ENCODE measurements around the gene NFIX.
"Not testable (repeated sequence)": the region's sequence is repeated elsewhere in the genome, so short reads cannot be mapped to it uniquely, and the experiment has no call there.

DNA sequence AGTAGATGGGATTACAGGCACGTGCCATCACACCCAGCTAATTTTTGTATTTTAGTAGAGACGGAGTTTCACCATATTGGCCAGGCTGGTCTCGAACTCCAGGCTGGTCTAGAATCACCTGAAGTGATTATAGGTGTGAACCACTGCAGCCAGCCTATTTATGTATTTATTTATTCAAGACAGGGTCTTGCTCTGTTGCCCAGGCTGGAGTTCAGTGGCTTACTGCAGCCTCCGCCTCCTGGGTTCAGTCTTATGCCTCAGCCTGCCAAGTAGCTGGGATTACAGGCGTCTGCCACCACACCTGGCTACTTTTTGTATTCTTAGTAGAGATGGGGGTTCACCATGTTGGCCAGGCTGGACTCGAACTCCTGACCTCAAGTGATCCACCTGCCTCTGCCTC lies 43.2 kb upstream of the NFIX start:
- not testable (repeated sequence) for TF ChIP-seq POLR2A (IDR thresholded peaks at IDR 0.05; ENCODE audit: low read depth, low read length); POLR2AphosphoS5 (IDR thresholded peaks at IDR 0.05; ENCODE audit: insufficient read depth, low read depth, low read length); EZH2 (IDR thresholded peaks at IDR 0.05; ENCODE audit: borderline replicate concordance, low read depth, low read length, severe bottlenecking); GATA2 (IDR thresholded peaks at IDR 0.05; ENCODE audit: insufficient read depth, insufficient read length, low read depth, low read length); JUN (IDR thresholded peaks at IDR 0.05; ENCODE audit: borderline replicate concordance, insufficient read depth, insufficient read length, low read depth)
- TF ChIP-seq, protein P1, sequence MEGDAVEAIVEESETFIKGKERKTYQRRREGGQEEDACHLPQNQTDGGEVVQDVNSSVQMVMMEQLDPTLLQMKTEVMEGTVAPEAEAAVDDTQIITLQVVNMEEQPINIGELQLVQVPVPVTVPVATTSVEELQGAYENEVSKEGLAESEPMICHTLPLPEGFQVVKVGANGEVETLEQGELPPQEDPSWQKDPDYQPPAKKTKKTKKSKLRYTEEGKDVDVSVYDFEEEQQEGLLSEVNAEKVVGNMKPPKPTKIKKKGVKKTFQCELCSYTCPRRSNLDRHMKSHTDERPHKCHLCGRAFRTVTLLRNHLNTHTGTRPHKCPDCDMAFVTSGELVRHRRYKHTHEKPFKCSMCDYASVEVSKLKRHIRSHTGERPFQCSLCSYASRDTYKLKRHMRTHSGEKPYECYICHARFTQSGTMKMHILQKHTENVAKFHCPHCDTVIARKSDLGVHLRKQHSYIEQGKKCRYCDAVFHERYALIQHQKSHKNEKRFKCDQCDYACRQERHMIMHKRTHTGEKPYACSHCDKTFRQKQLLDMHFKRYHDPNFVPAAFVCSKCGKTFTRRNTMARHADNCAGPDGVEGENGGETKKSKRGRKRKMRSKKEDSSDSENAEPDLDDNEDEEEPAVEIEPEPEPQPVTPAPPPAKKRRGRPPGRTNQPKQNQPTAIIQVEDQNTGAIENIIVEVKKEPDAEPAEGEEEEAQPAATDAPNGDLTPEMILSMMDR (IDR thresholded peaks at IDR 0.05; ENCODE audit: extremely low read depth in 1 of 2, insufficient read depth in 1 of 2, low read depth in 1 of 2, low read length in 2 of 2), result not testable (repeated sequence)

Data from endothelial cell of umbilical vein (primary cell).